Measurements from ENCODE around the gene TTLL6. TPM values are rescaled to one million over a fixed set of nuclear protein-coding genes. Genes with fewer than 3 reads are reported as not detected.

Gene TTLL6
- total and polyA plus RNA-seq, 2 experiments from 2014 or later, result not detected

GRCh38 chr17:48737330-48738043 lies 79.5 kb downstream of the TTLL6 start:
- H3K36me3 ChIP-seq (ENCODE audit: low read depth), result no peaks in the 10 kb centered on the region
- WGBS, 2 experiments (ENCODE audit: low coverage in 1 of 2, low lambda C conversion rate in 2 of 2, missing lambda C conversion rate in 2 of 2), result 39 to 46% methylated on average over 4 of the region's 4 CpGs
- H3F3A ChIP-seq (ENCODE audit: insufficient read depth), result no peaks in the 10 kb centered on the region
- no peak overlapping the region for H3K27ac ChIP-seq
- H3K27me3 ChIP-seq (replicated peaks; ENCODE audit: insufficient read depth), result peaks cover 99% of the 10 kb centered on the region
- in situ Hi-C loops (cut with MboI), result no loop called here
- no peaks in the 10 kb centered on the region for H3K9me2 ChIP-seq (ENCODE audit: insufficient read depth)
- H3K4me1 ChIP-seq (ENCODE audit: insufficient read depth), result no peaks in the 10 kb centered on the region
- H2AFZ ChIP-seq, result no peak overlapping the region
- DNase-seq, result no peak
- H3K9ac ChIP-seq, result no peak overlapping the region
- H3K4me2 ChIP-seq (ENCODE audit: unreplicated experiment), result no peak overlapping the region
- no peaks in the 10 kb centered on the region for H3K79me2 ChIP-seq (ENCODE audit: insufficient read depth)
- no peak overlapping the region for H3K4me3 ChIP-seq
- no peak for TF ChIP-seq EZH2 (IDR thresholded peaks at IDR 0.05; ENCODE audit: insufficient read depth, poor library complexity, severe bottlenecking)
- no peak for TF ChIP-seq EZH2phosphoT487 (IDR thresholded peaks at IDR 0.05; ENCODE audit: insufficient read depth, low read depth)
- H3K9me3 ChIP-seq (ENCODE audit: low read depth), result no peaks in the 10 kb centered on the region
- no peaks in the 10 kb centered on the region for H4K20me1 ChIP-seq (ENCODE audit: insufficient read depth)

- in situ Hi-C loops (cut with MboI), result no loop called here
- Histone ChIP-seq H3K4me1 (ENCODE audit: insufficient read depth) (no peaks in the 10 kb centered on the region), H3K9me3 (ENCODE audit: low read depth) (no peaks in the 10 kb centered on the region), H4K20me1 (ENCODE audit: insufficient read depth) (no peaks in the 10 kb centered on the region), H3F3A (ENCODE audit: insufficient read depth) (no peaks in the 10 kb centered on the region), H3K36me3 (ENCODE audit: low read depth) (no peaks in the 10 kb centered on the region), H3K4me3 (no peak overlapping the region), H3K27me3 (replicated peaks; ENCODE audit: insufficient read depth) (peaks cover 98% of the 10 kb centered on the region), H3K27ac (no peak overlapping the region), H3K79me2 (ENCODE audit: insufficient read depth) (no peaks in the 10 kb centered on the region), H3K9me2 (ENCODE audit: insufficient read depth) (no peaks in the 10 kb centered on the region), H3K9ac (no peak overlapping the region), H3K4me2 (ENCODE audit: unreplicated experiment) (no peak overlapping the region), H2AFZ (no peak overlapping the region)
- 1 to 3% methylated on average over 7 of the region's 7 CpGs for WGBS, 2 experiments (ENCODE audit: low coverage in 1 of 2, low lambda C conversion rate in 2 of 2, missing lambda C conversion rate in 2 of 2)
- no peak for DNase-seq
- TF ChIP-seq EZH2 (IDR thresholded peaks at IDR 0.05; ENCODE audit: insufficient read depth, poor library complexity, severe bottlenecking), result no peak
- TF ChIP-seq EZH2phosphoT487 (IDR thresholded peaks at IDR 0.05; ENCODE audit: insufficient read depth, low read depth), result no peak
Measured at GRCh38 chr17:48735062-48735351, 82.0 kb downstream of the TTLL6 start.

GRCh38 chr17:48734333-48735061 lies 82.5 kb downstream of the TTLL6 start:
- DNase-seq, result no peak
- Histone ChIP-seq H3K27ac (no peak overlapping the region), H3K27me3 (replicated peaks; ENCODE audit: insufficient read depth) (peaks cover 98% of the 10 kb centered on the region), H3K4me3 (no peak overlapping the region), H3K79me2 (ENCODE audit: insufficient read depth) (no peaks in the 10 kb centered on the region), H4K20me1 (ENCODE audit: insufficient read depth) (no peaks in the 10 kb centered on the region), H3F3A (ENCODE audit: insufficient read depth) (no peaks in the 10 kb centered on the region), H3K9ac (no peak overlapping the region), H2AFZ (no peak overlapping the region), H3K36me3 (ENCODE audit: low read depth) (no peaks in the 10 kb centered on the region), H3K4me1 (ENCODE audit: insufficient read depth) (no peaks in the 10 kb centered on the region), H3K9me3 (ENCODE audit: low read depth) (no peaks in the 10 kb centered on the region), H3K4me2 (ENCODE audit: unreplicated experiment) (no peak overlapping the region), H3K9me2 (ENCODE audit: insufficient read depth) (no peaks in the 10 kb centered on the region)
- 4 to 6% methylated on average over 14 of the region's 14 CpGs for WGBS, 2 experiments (ENCODE audit: low coverage in 1 of 2, low lambda C conversion rate in 2 of 2, missing lambda C conversion rate in 2 of 2)
- TF ChIP-seq EZH2 (IDR thresholded peaks at IDR 0.05; ENCODE audit: insufficient read depth, poor library complexity, severe bottlenecking) (no peak), EZH2phosphoT487 (IDR thresholded peaks at IDR 0.05; ENCODE audit: insufficient read depth, low read depth) (0 out of 2 replicates have a peak, but pooled peaks have one; percentile 10)
- in situ Hi-C loops (cut with MboI), result no loop called here

GRCh38 chr17:48733632-48734328 lies 83.2 kb downstream of the TTLL6 start:
- Histone ChIP-seq H3K4me3 (no peak overlapping the region), H3K4me1 (ENCODE audit: insufficient read depth) (no peaks in the 10 kb centered on the region), H3F3A (ENCODE audit: insufficient read depth) (no peaks in the 10 kb centered on the region), H3K79me2 (ENCODE audit: insufficient read depth) (no peaks in the 10 kb centered on the region), H3K9me2 (ENCODE audit: insufficient read depth) (no peaks in the 10 kb centered on the region), H3K27ac (no peak overlapping the region), H3K36me3 (ENCODE audit: low read depth) (no peaks in the 10 kb centered on the region), H3K27me3 (replicated peaks; ENCODE audit: insufficient read depth) (peaks cover 98% of the 10 kb centered on the region), H3K9ac (no peak overlapping the region), H3K9me3 (ENCODE audit: low read depth) (no peaks in the 10 kb centered on the region), H2AFZ (no peak overlapping the region), H3K4me2 (ENCODE audit: unreplicated experiment) (no peak overlapping the region), H4K20me1 (ENCODE audit: insufficient read depth) (no peaks in the 10 kb centered on the region)
- in situ Hi-C loops (cut with MboI), result no loop called here
- DNase-seq, result no peak
- 11 to 12% methylated on average over 22 of the region's 22 CpGs for WGBS, 2 experiments (ENCODE audit: low coverage in 1 of 2, low lambda C conversion rate in 2 of 2, missing lambda C conversion rate in 2 of 2)
- TF ChIP-seq EZH2phosphoT487 (IDR thresholded peaks at IDR 0.05; ENCODE audit: insufficient read depth, low read depth), result peak; percentile 79
- TF ChIP-seq EZH2 (IDR thresholded peaks at IDR 0.05; ENCODE audit: insufficient read depth, poor library complexity, severe bottlenecking), result peak; percentile 81
